ENCODE data around the gene PLEKHG2. TPM values are rescaled to one million over a fixed set of nuclear protein-coding genes. Genes with fewer than 3 reads are reported as not detected.
A peak's percentile ranks its signal among the peaks of the same experiment; 100 is the strongest.

Gene PLEKHG2
- total RNA-seq, 1 donor from 2014 or later, result 86.7 TPM

GRCh38 chr19:39390451-39390750, 22.1 kb upstream of the PLEKHG2 start:
- Mint-ChIP-seq H3K4me3 (peak overlapping the region; percentile 97), H3K9me3 (no peaks in the 10 kb centered on the region), H3K36me3 (peaks cover 15% of the 10 kb centered on the region), H3K4me1 (ENCODE audit: unreplicated experiment) (peaks cover 18% of the 10 kb centered on the region), H3K27ac (peak overlapping the region; percentile 97), H3K27me3 (no peaks in the 10 kb centered on the region)
- DNase-seq (ENCODE audit: extremely low spot score, unreplicated experiment), result no peak
- no peak for TF ChIP-seq CTCF (conservative IDR thresholded peaks at IDR 0.05)

- TF ChIP-seq CTCF (conservative IDR thresholded peaks at IDR 0.05), result no peak
- Mint-ChIP-seq H3K9me3 (no peaks in the 10 kb centered on the region), H3K36me3 (peaks cover 15% of the 10 kb centered on the region), H3K27ac (peak within 1 kb of the TSS; percentile 97), H3K4me1 (ENCODE audit: unreplicated experiment) (peaks cover 18% of the 10 kb centered on the region), H3K4me3 (peak within 1 kb of the TSS; percentile 97), H3K27me3 (no peaks in the 10 kb centered on the region)
- DNase-seq (ENCODE audit: extremely low spot score, unreplicated experiment), result peak; percentile 94
Measured at GRCh38 chr19:39390751-39391437, 21.6 kb upstream of the PLEKHG2 start, which contains the start of the genes MED29 and PAF1. Gene MED29, plus strand, starts transcription at chr19:39391378. Its CDS starts 45 bp downstream, at chr19:39391423. Gene PAF1, minus strand, starts transcription at chr19:39391106. Its CDS starts 242 bp downstream, at chr19:39390864.

GRCh38 chr19:39397360-39398296, 14.8 kb upstream of the PLEKHG2 start:
- peak overlapping the region; percentile 20 for H3K4me3 Mint-ChIP-seq
- TF ChIP-seq CTCF (conservative IDR thresholded peaks at IDR 0.05), result peak; percentile 96
- H3K27me3 Mint-ChIP-seq, result no peaks in the 10 kb centered on the region
- H3K9me3 Mint-ChIP-seq, result no peaks in the 10 kb centered on the region
- peak overlapping the region; percentile 90 for H3K27ac Mint-ChIP-seq
- peaks cover 33% of the 10 kb centered on the region for H3K4me1 Mint-ChIP-seq (ENCODE audit: unreplicated experiment)
- DNase-seq (ENCODE audit: extremely low spot score, unreplicated experiment), result peak; percentile 90
- H3K36me3 Mint-ChIP-seq, result peaks cover 3% of the 10 kb centered on the region

- TF ChIP-seq CTCF (conservative IDR thresholded peaks at IDR 0.05), result no peak
- H3K27ac Mint-ChIP-seq, result peak overlapping the region; percentile 90
- DNase-seq (ENCODE audit: extremely low spot score, unreplicated experiment), result no peak
- no peaks in the 10 kb centered on the region for H3K27me3 Mint-ChIP-seq
- H3K36me3 Mint-ChIP-seq, result peaks cover 3% of the 10 kb centered on the region
- H3K9me3 Mint-ChIP-seq, result no peaks in the 10 kb centered on the region
- H3K4me3 Mint-ChIP-seq, result no peak overlapping the region
- H3K4me1 Mint-ChIP-seq (ENCODE audit: unreplicated experiment), result peaks cover 33% of the 10 kb centered on the region
Measured at GRCh38 chr19:39398297-39398864, 14.1 kb upstream of the PLEKHG2 start.

- no peaks in the 10 kb centered on the region for H3K27me3 Mint-ChIP-seq
- H3K36me3 Mint-ChIP-seq, result peaks cover 3% of the 10 kb centered on the region
- H3K4me1 Mint-ChIP-seq (ENCODE audit: unreplicated experiment), result peaks cover 37% of the 10 kb centered on the region
- peak overlapping the region; percentile 19 for H3K4me3 Mint-ChIP-seq
- TF ChIP-seq CTCF (conservative IDR thresholded peaks at IDR 0.05), result no peak
- H3K27ac Mint-ChIP-seq, result peak overlapping the region; percentile 86
- no peaks in the 10 kb centered on the region for H3K9me3 Mint-ChIP-seq
- no peak for DNase-seq (ENCODE audit: extremely low spot score, unreplicated experiment)
Measured at GRCh38 chr19:39399668-39400050, 12.8 kb upstream of the PLEKHG2 start.
